HG03060 (cell line): ENCODE measurements around the gene CAPN6.

Source experiments
- ATAC-seq: cut with Tn5 transposase; IDR thresholded peaks from one replicate; pipeline ENCODE4 v1.9.1; 2021; ENCODE audit warnings: low read depth, moderate number of reproducible peaks; ENCODE audit not compliant: unreplicated experiment

CAPN6 gene

DNA sequence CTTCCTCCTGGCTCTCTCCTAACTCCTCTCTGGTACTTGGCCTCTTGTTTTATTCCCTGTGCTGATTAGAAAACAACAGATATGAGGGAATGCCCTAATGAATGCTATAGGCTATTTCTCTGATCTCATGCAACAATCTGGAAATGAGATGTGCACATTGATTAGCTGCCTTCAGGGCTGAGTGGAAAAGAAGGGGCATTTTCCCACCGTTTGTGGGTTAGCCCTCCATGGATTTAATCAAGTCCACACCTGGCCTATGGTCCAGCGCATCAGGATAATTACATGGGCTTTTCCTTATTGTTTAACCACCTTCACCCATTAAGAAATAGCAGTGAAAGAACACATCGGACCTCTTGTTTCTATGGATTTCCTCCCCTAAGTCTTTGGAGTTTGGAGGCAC, 70.0 kb downstream of the CAPN6 start:
- ATAC-seq, result no peak

DNA sequence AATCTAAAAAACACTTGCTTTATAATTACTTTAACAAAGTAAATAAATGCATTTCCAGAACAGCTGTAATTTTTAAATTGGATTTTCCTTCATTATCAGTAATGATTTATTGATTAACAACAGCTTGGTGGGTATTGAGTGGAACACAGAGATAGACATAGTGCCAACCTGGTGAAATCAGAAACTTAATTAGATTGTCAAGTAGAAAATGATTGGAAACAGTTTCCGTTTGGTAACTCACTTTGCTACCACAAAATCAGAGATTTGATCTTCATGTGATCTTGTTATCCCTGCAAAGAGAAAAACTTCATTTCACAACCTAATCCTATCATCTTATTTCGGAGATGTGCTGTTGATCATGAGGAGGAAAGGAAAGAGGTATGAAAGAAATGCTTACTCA, 70.8 kb downstream of the CAPN6 start:
- no peak for ATAC-seq
